HepG2 (cell line): Measurements from ENCODE around the gene EFNA3. TPM values are rescaled to one million over a fixed set of nuclear protein-coding genes. Genes with fewer than 3 reads are reported as not detected.
A peak's percentile ranks its signal among the peaks of the same experiment; 100 is the strongest.

Experiments
- ATAC-seq: fragments of 200-7000 bp; cut with Tn5 transposase; 3 replicates; pipeline ENCODE4 v1.9.1; 2020; ENCODE audit warnings: mild to moderate bottlenecking, moderate library complexity
- BruUV-seq: library from RNA; stranded (reverse); fragments of 400-500 nt; replicated peaks from 2 replicates; lab custom pipeline; 2021; lab: Mats Ljungman, UMichigan
- CTCF ChIA-PET: fragments of 300-600 bp; formaldehyde crosslinking; extraction: SDS; loops from one replicate; lab custom pipeline; 2021; ENCODE audit warnings: low total read pairs, inconsistent platforms, low intra/inter-chr PET ratio; lab: Yijun Ruan, JAX
- POLR2A ChIA-PET: fragments of 350-600 bp; sonication (Branson Sonifier 250); formaldehyde crosslinking; loops from one replicate; lab custom pipeline; 2020; ENCODE audit warnings: antibody characterized with exemption, inconsistent platforms; lab: Yijun Ruan, JAX
- DNase-seq: peaks from one replicate; pipeline ENCODE4 v3.0.0-alpha.2; 2015; ENCODE audit warnings: low spot score
- FAIRE-seq: peaks from 3 replicates; lab custom pipeline; 2011; peaks lifted over from hg19 to GRCh38; lab: Jason Lieb, UNC
- H2AFZ ChIP-seq: one replicate; pipeline ENCODE4 v1.6.1; 2011; ENCODE audit warnings: low read length, inconsistent platforms
- H3K27ac ChIP-seq: fragments of 300-600 bp; 3 replicates; pipeline ENCODE4 v1.8.0; 2011; ENCODE audit warnings: mixed run types, mild to moderate bottlenecking, mixed read lengths, low read length, inconsistent platforms; ENCODE audit not compliant: insufficient read depth; ENCODE audit errors: extremely low read length
- H3K27me3 ChIP-seq, 2 experiments: fragments of 200-600 bp in 1 of 2; 2 replicates in 1 of 2; 3 replicates in 1 of 2; pipeline versions ENCODE4 v1.6.0 to v1.8.0; 2011; ENCODE audit warnings: low read length in 2 of 2, mild to moderate bottlenecking in 2 of 2, moderate library complexity in 2 of 2, inconsistent platforms in 1 of 2; ENCODE audit not compliant: insufficient read depth in 2 of 2, control insufficient read depth in 1 of 2
- H3K36me3 ChIP-seq, 2 experiments: fragments of 200-600 bp in 1 of 2; replicated peaks in 1 of 2; 2 replicates in 1 of 2; 3 replicates in 1 of 2; pipeline versions ENCODE4 v1.5.1 to v1.8.0; 2011; ENCODE audit warnings: low read length in 2 of 2, inconsistent platforms in 1 of 2; ENCODE audit not compliant: insufficient read depth in 2 of 2, control insufficient read depth in 1 of 2
- H3K4me1 ChIP-seq: 2 replicates; pipeline ENCODE4 v1.5.1; 2012; ENCODE audit warnings: low read length, inconsistent platforms; ENCODE audit not compliant: insufficient read depth
- H3K4me2 ChIP-seq: 2 replicates; pipeline ENCODE4 v1.6.0; 2011; ENCODE audit warnings: low read depth, low read length, inconsistent platforms
- H3K4me3 ChIP-seq, 3 experiments: fragments of 200-600 bp in 1 of 3; sonication (generic), shearing (Covaris generic) in 1 of 3; replicated peaks in 1 of 3; 2 replicates each; pipeline ENCODE4 v1.5.1; 2011 to 2016; ENCODE audit warnings: low read length in 3 of 3, inconsistent platforms in 2 of 3, low read depth in 2 of 3, mild to moderate bottlenecking in 2 of 3, control low read depth in 1 of 3, mixed read lengths in 1 of 3; ENCODE audit not compliant: insufficient read depth in 1 of 3
- H3K79me2 ChIP-seq: one replicate; pipeline ENCODE4 v1.6.1; 2011; ENCODE audit warnings: low read length, inconsistent platforms; ENCODE audit not compliant: insufficient read depth
- H3K9ac ChIP-seq: 2 replicates; pipeline ENCODE4 v1.6.0; 2011; ENCODE audit warnings: mild to moderate bottlenecking, low read depth, low read length, inconsistent platforms; ENCODE audit not compliant: insufficient read depth
- H3K9me3 ChIP-seq: 2 replicates; pipeline ENCODE4 v1.5.1; 2012; ENCODE audit warnings: mild to moderate bottlenecking, low read length
- H4K20me1 ChIP-seq: 2 replicates; pipeline ENCODE4 v1.6.0; 2011; ENCODE audit warnings: inconsistent platforms, mild to moderate bottlenecking, low read length, moderate library complexity; ENCODE audit not compliant: insufficient read depth
- ERF ChIP-seq: IDR thresholded peaks from 2 replicates; pipeline ENCODE4 v1.6.1; 2018; ENCODE audit warnings: missing biosample characterization, missing genetic modification reagents
- GATA4 ChIP-seq: sonication (generic); IDR thresholded peaks from 2 replicates; pipeline ENCODE4 v1.6.1; 2016; ENCODE audit warnings: antibody characterized with exemption, low read depth, borderline replicate concordance
- KIAA2018 ChIP-seq: sonication (generic); formaldehyde crosslinking; IDR thresholded peaks from 2 replicates; pipeline ENCODE4 v1.5.0; 2020; ENCODE audit warnings: mild to moderate bottlenecking, missing genetic modification reagents, borderline replicate concordance
- NFE2L1 ChIP-seq: sonication (generic); formaldehyde crosslinking; IDR thresholded peaks from 2 replicates; pipeline ENCODE4 v1.4.0; 2020; ENCODE audit warnings: missing genetic modification reagents, mild to moderate bottlenecking, borderline replicate concordance
- NONO ChIP-seq, 2 experiments: fragments of 450-650 bp in 1 of 2; sonication (generic) in 1 of 2; formaldehyde crosslinking in 1 of 2; IDR thresholded peaks in 1 of 2; conservative IDR thresholded peaks in 1 of 2; 2 replicates each; pipeline versions ENCODE4 v1.6.1 to v1.8.0; 2017 to 2022; ENCODE audit warnings: mild to moderate bottlenecking in 1 of 2, missing genetic modification reagents in 1 of 2, moderate library complexity in 1 of 2
- THYN1 ChIP-seq: sonication (generic); formaldehyde crosslinking; IDR thresholded peaks from 2 replicates; pipeline ENCODE4 v1.8.1; 2023; ENCODE audit warnings: low read depth, mild to moderate bottlenecking, moderate library complexity, missing genetic modification reagents, borderline replicate concordance
- ZNF20 ChIP-seq: sonication (generic); formaldehyde crosslinking; IDR thresholded peaks from 2 replicates; pipeline ENCODE4 v1.4.0; 2020; ENCODE audit warnings: mild to moderate bottlenecking, moderate library complexity, missing genetic modification reagents
- ZNF382 ChIP-seq: sonication (generic); formaldehyde crosslinking; IDR thresholded peaks from 2 replicates; pipeline ENCODE4 v1.5.0; 2020; ENCODE audit warnings: missing genetic modification reagents, mild to moderate bottlenecking, borderline replicate concordance
- WGBS: methylation state at CpG from one replicate; pipeline ENCODE4 v1.1.6; 2017; ENCODE audit warnings: low lambda C conversion rate; 5-methylcytosine and 5-hydroxymethylcytosine counted together
- in situ Hi-C: cut with HindIII; loops from 2 replicates; pipeline ENCODE4 v1.10.0; 2017; ENCODE audit warnings: low pct_unique_long_range_greater_than_20kb; ENCODE audit not compliant: extremely low pct_ligation_motif_present
- intact Hi-C: fragments of 100-400 bp; cut with micrococcal nuclease; formaldehyde crosslinking; loops from one replicate; pipeline ENCODE4 v1.10.0; 2022; ENCODE audit not compliant: unreplicated experiment
- polyA plus RNA-seq, 8 experiments: library from polyadenylated mRNA; depleted of rRNA in 3 of 8; stranded (reverse) in 7 of 8; unstranded in 1 of 8; fragments of >200 nt; fragmentation: Illumina TruSeq in 4 of 8; extraction: Trizol in 4 of 8; gene quantifications; 2 replicates each; pipeline versions ENCODE4 v1.2.1 to v1.2.3, GENCODE V29; 2011 to 2016; ENCODE audit warnings: low read depth in 4 of 8, missing spikeins in 1 of 8, mixed read lengths in 1 of 8; ENCODE audit not compliant: insufficient read depth in 1 of 8
- total RNA-seq, 5 experiments: library from RNA; depleted of rRNA; stranded (reverse); fragments of >200 nt; fragmentation: Illumina TruSeq; extraction: Trizol; gene quantifications; 2 replicates each; pipeline ENCODE4 v1.2.3, GENCODE V29; 2016; ENCODE audit warnings: low read depth in 1 of 5
- TF ChIP-seq, protein P1 (sequence below): sonication (generic); formaldehyde crosslinking; IDR thresholded peaks from 2 replicates; pipeline ENCODE4 v1.5.1; 2020; ENCODE audit warnings: mild to moderate bottlenecking, missing genetic modification reagents, borderline replicate concordance

EFNA3 gene
- total and polyA plus RNA-seq, 2 of the 13 experiments (the other 11 are each of a cell fraction or from before 2014, with no cell fraction given): 1.0 to 5.7 TPM

DNA sequence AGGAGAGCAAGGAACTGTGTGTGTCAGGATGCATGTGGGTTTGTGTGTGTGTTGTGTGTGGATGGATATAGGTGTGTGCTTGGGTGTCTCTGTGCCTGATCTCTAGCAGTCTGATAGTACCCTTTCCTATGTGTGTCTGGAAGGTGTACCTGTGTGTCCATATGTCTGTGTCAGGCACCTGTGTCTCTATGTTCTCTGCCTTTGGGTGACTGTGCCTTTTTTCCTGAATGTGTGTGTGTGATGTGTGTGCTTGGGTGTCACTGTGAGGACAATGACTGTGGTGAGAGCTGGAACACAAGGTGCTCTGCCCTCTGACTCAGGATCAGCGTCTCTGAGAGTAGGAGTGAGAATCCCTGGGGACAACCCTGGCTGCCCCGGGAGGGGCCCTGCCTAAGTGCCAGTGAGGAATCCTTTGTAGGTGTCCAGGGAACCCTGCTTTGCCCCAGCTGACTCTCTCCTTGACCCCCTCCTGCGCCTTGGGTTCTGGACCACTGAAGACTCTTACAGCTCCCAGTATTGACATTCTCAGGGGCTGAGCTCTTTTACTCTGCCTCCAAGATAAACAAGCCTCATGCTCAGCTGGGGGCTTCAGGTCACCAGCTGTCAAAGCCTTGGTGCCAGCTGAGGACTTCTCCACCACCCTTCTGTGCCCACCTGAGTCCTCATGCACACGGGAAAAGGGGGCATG is 735 bp upstream of the EFNA3 start:
- Histone ChIP-seq H3K4me2 (peak overlapping the region; percentile 90; the same call in 1 of the 2 replicates), H4K20me1 (peaks cover 4% of the 10 kb centered on the region; the same call in 1 of the 2 replicates), H3K79me2 (no peaks in the 10 kb centered on the region), H3K4me1 (peaks cover 52% of the 10 kb centered on the region), H3K9ac (no peak overlapping the region), H2AFZ (no peak overlapping the region), H3K4me3 (peak overlapping the region in 1 of 3 experiments; percentile 70; a peak in 2 of 6 replicates), H3K36me3 (no peaks in the 10 kb centered on the region), H3K27ac (no peak overlapping the region), H3K9me3 (no peaks in the 10 kb centered on the region), H3K27me3 (peaks cover 26 to 92% of the 10 kb centered on the region in 2 experiments)
- intact Hi-C loops (no loop called here), in situ Hi-C loops (no loop called here)
- FAIRE-seq (no peak), DNase-seq (no peak), ATAC-seq (no peak)
- WGBS: 28% methylated on average over 2 of the region's 4 CpGs
- ChIA-PET CTCF (no interaction called here), POLR2A (interaction anchor here (2.3 kb wide), 1 partner anchor 14 kb away, joined by 10 read pairs; the partner anchor contains the start of gene EFNA4)
- BruUV-seq: no TSS peak
- TF ChIP-seq NFE2L1 (CRISPR knock-in tag) (no peak), THYN1 (CRISPR knock-in tag) (no peak), NONO (IDR thresholded peaks at IDR 0.05) (no peak), NONO (CRISPR knock-in tag; conservative IDR thresholded peaks at IDR 0.05) (no peak), GATA4 (no peak), ZNF382 (CRISPR knock-in tag) (no peak), ZNF20 (no peak), KIAA2018 (CRISPR knock-in tag) (no peak), ERF (CRISPR knock-in tag) (no peak)
- TF ChIP-seq, protein P1, sequence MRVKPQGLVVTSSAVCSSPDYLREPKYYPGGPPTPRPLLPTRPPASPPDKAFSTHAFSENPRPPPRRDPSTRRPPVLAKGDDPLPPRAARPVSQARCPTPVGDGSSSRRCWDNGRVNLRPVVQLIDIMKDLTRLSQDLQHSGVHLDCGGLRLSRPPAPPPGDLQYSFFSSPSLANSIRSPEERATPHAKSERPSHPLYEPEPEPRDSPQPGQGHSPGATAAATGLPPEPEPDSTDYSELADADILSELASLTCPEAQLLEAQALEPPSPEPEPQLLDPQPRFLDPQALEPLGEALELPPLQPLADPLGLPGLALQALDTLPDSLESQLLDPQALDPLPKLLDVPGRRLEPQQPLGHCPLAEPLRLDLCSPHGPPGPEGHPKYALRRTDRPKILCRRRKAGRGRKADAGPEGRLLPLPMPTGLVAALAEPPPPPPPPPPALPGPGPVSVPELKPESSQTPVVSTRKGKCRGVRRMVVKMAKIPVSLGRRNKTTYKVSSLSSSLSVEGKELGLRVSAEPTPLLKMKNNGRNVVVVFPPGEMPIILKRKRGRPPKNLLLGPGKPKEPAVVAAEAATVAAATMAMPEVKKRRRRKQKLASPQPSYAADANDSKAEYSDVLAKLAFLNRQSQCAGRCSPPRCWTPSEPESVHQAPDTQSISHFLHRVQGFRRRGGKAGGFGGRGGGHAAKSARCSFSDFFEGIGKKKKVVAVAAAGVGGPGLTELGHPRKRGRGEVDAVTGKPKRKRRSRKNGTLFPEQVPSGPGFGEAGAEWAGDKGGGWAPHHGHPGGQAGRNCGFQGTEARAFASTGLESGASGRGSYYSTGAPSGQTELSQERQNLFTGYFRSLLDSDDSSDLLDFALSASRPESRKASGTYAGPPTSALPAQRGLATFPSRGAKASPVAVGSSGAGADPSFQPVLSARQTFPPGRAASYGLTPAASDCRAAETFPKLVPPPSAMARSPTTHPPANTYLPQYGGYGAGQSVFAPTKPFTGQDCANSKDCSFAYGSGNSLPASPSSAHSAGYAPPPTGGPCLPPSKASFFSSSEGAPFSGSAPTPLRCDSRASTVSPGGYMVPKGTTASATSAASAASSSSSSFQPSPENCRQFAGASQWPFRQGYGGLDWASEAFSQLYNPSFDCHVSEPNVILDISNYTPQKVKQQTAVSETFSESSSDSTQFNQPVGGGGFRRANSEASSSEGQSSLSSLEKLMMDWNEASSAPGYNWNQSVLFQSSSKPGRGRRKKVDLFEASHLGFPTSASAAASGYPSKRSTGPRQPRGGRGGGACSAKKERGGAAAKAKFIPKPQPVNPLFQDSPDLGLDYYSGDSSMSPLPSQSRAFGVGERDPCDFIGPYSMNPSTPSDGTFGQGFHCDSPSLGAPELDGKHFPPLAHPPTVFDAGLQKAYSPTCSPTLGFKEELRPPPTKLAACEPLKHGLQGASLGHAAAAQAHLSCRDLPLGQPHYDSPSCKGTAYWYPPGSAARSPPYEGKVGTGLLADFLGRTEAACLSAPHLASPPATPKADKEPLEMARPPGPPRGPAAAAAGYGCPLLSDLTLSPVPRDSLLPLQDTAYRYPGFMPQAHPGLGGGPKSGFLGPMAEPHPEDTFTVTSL (CRISPR knock-in tag): no peak
